HepG2 (cell line): ENCODE results near the gene SPATC1L. TPM values are rescaled to one million over a fixed set of nuclear protein-coding genes. Genes with fewer than 3 reads are reported as not detected.

Experiments
- FLYWCH1 ChIP-seq: sonication (generic); formaldehyde crosslinking; IDR thresholded peaks from 2 replicates; pipeline ENCODE4 v1.8.1; 2023; ENCODE audit warnings: mild to moderate bottlenecking, missing genetic modification reagents
- KLF15 ChIP-seq: sonication (generic); formaldehyde crosslinking; IDR thresholded peaks from 2 replicates; pipeline ENCODE4 v1.8.1; 2023; ENCODE audit warnings: borderline replicate concordance, mild to moderate bottlenecking, inconsistent platforms, missing genetic modification reagents, mixed read lengths
- MBD4 ChIP-seq: IDR thresholded peaks from 2 replicates; pipeline ENCODE4 v1.6.1; 2012; ENCODE audit warnings: low read length, inconsistent platforms, borderline replicate concordance
- ZBTB7B ChIP-seq: sonication (generic); formaldehyde crosslinking; IDR thresholded peaks from 2 replicates; pipeline ENCODE4 v1.4.0; 2020; ENCODE audit warnings: missing genetic modification reagents
- ZNF563 ChIP-seq: sonication (generic); formaldehyde crosslinking; IDR thresholded peaks from 2 replicates; pipeline ENCODE4 v1.8.0; 2022; ENCODE audit warnings: mild to moderate bottlenecking, moderate library complexity, missing genetic modification reagents
- ZNF607 ChIP-seq: sonication (generic); formaldehyde crosslinking; IDR thresholded peaks from 2 replicates; pipeline ENCODE4 v1.5.1; 2020; ENCODE audit warnings: missing genetic modification reagents, mild to moderate bottlenecking, borderline replicate concordance
- ZNF616 ChIP-seq: sonication (generic); formaldehyde crosslinking; IDR thresholded peaks from 2 replicates; pipeline ENCODE4 v1.5.0; 2020; ENCODE audit warnings: low read depth, mild to moderate bottlenecking, missing genetic modification reagents
- ZSCAN12 ChIP-seq: sonication (generic); formaldehyde crosslinking; IDR thresholded peaks from 2 replicates; pipeline ENCODE4 v1.9.0; 2021; ENCODE audit warnings: mild to moderate bottlenecking, missing genetic modification reagents
- polyA plus RNA-seq, 8 experiments: library from polyadenylated mRNA; depleted of rRNA in 3 of 8; stranded (reverse) in 7 of 8; unstranded in 1 of 8; fragments of >200 nt; fragmentation: Illumina TruSeq in 4 of 8; extraction: Trizol in 4 of 8; gene quantifications; 2 replicates each; pipeline versions ENCODE4 v1.2.1 to v1.2.3, GENCODE V29; 2011 to 2016; ENCODE audit warnings: low read depth in 4 of 8, missing spikeins in 1 of 8, mixed read lengths in 1 of 8; ENCODE audit not compliant: insufficient read depth in 1 of 8
- total RNA-seq, 5 experiments: library from RNA; depleted of rRNA; stranded (reverse); fragments of >200 nt; fragmentation: Illumina TruSeq; extraction: Trizol; gene quantifications; 2 replicates each; pipeline ENCODE4 v1.2.3, GENCODE V29; 2016; ENCODE audit warnings: low read depth in 1 of 5
- TF ChIP-seq, protein P1 (sequence below): sonication (generic); formaldehyde crosslinking; IDR thresholded peaks from 2 replicates; pipeline ENCODE4 v1.8.0; 2022; ENCODE audit warnings: mild to moderate bottlenecking, missing genetic modification reagents
- TF ChIP-seq, protein P2 (sequence below): sonication (generic); formaldehyde crosslinking; IDR thresholded peaks from 2 replicates; pipeline ENCODE4 v1.5.1; 2020; ENCODE audit warnings: mild to moderate bottlenecking, missing genetic modification reagents, moderate library complexity
- TF ChIP-seq, protein P3 (sequence below): sonication (generic); formaldehyde crosslinking; IDR thresholded peaks from 2 replicates; pipeline ENCODE4 v1.4.0; 2020; ENCODE audit warnings: missing genetic modification reagents
- TF ChIP-seq, protein P4 (sequence below): sonication (generic); formaldehyde crosslinking; IDR thresholded peaks from 2 replicates; pipeline ENCODE4 v1.5.1; 2020; ENCODE audit warnings: missing genetic modification reagents, mild to moderate bottlenecking, borderline replicate concordance
- TF ChIP-seq, protein P5 (sequence below): sonication (generic); formaldehyde crosslinking; IDR thresholded peaks from 2 replicates; pipeline ENCODE4 v1.4.0; 2020; ENCODE audit warnings: missing genetic modification reagents, borderline replicate concordance

The SPATC1L gene
- total and polyA plus RNA-seq, 2 of the 13 experiments (the other 11 are each of a cell fraction or from before 2014, with no cell fraction given): 1.4 to 3.3 TPM

DNA sequence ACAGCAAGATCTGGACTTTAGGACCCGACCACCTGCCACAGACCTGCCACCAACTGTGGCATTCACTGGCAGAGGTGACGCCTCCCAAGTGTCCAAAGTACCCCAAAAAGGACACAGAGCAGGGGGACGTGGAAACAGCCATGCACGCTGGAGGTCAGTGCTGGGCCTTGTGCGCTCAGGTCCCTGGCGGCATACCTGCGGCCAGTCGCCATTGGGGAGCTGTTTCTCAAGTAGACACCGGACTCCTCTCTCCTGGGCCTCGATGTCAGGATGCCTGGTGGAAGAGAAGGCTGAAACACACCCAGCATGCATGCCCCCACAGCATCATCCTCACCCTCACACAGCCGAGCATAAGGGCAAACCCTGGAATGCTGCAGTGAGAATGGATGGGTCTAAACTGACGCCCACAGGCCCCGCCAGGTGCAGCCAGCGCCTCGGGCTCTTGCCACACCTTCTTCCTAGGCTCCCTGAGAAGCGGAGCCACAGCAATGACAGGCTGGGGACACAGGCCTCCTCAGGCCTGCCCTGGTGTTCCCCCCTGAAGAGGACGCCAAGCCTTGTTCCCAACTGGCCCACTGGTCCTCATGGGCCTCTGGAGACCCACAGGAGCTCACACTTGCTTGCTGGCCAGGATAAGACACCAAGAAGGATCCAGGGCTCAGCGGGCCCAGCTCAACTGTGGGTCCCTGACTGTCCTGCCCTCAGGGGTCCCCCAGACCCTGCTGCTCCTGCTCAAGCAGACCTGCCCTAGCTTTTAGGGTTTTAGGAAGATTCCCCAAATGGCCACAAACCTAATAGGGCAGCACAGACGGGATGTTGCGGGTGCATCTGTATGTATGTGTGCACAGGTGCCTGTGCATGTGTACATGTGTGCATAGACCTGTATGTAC lies 7.7 kb upstream of the SPATC1L start (continued):
- TF ChIP-seq, protein P1, sequence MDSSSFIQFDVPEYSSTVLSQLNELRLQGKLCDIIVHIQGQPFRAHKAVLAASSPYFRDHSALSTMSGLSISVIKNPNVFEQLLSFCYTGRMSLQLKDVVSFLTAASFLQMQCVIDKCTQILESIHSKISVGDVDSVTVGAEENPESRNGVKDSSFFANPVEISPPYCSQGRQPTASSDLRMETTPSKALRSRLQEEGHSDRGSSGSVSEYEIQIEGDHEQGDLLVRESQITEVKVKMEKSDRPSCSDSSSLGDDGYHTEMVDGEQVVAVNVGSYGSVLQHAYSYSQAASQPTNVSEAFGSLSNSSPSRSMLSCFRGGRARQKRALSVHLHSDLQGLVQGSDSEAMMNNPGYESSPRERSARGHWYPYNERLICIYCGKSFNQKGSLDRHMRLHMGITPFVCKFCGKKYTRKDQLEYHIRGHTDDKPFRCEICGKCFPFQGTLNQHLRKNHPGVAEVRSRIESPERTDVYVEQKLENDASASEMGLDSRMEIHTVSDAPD (CRISPR knock-in tag): no peak
- TF ChIP-seq MBD4: no peak
- TF ChIP-seq ZBTB7B (CRISPR knock-in tag): no peak
- TF ChIP-seq ZNF616: no peak
- TF ChIP-seq ZSCAN12 (CRISPR knock-in tag): no peak
- TF ChIP-seq, protein P2, sequence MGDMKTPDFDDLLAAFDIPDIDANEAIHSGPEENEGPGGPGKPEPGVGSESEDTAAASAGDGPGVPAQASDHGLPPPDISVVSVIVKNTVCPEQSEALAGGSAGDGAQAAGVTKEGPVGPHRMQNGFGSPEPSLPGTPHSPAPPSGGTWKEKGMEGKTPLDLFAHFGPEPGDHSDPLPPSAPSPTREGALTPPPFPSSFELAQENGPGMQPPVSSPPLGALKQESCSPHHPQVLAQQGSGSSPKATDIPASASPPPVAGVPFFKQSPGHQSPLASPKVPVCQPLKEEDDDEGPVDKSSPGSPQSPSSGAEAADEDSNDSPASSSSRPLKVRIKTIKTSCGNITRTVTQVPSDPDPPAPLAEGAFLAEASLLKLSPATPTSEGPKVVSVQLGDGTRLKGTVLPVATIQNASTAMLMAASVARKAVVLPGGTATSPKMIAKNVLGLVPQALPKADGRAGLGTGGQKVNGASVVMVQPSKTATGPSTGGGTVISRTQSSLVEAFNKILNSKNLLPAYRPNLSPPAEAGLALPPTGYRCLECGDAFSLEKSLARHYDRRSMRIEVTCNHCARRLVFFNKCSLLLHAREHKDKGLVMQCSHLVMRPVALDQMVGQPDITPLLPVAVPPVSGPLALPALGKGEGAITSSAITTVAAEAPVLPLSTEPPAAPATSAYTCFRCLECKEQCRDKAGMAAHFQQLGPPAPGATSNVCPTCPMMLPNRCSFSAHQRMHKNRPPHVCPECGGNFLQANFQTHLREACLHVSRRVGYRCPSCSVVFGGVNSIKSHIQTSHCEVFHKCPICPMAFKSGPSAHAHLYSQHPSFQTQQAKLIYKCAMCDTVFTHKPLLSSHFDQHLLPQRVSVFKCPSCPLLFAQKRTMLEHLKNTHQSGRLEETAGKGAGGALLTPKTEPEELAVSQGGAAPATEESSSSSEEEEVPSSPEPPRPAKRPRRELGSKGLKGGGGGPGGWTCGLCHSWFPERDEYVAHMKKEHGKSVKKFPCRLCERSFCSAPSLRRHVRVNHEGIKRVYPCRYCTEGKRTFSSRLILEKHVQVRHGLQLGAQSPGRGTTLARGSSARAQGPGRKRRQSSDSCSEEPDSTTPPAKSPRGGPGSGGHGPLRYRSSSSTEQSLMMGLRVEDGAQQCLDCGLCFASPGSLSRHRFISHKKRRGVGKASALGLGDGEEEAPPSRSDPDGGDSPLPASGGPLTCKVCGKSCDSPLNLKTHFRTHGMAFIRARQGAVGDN (CRISPR knock-in tag): peak; percentile 23; the same call in 1 of the 2 replicates
- no peak for TF ChIP-seq ZNF607 (CRISPR knock-in tag)
- TF ChIP-seq ZNF563 (CRISPR knock-in tag): no peak
- TF ChIP-seq KLF15: no peak
- TF ChIP-seq FLYWCH1 (CRISPR knock-in tag): no peak
- TF ChIP-seq, protein P3, sequence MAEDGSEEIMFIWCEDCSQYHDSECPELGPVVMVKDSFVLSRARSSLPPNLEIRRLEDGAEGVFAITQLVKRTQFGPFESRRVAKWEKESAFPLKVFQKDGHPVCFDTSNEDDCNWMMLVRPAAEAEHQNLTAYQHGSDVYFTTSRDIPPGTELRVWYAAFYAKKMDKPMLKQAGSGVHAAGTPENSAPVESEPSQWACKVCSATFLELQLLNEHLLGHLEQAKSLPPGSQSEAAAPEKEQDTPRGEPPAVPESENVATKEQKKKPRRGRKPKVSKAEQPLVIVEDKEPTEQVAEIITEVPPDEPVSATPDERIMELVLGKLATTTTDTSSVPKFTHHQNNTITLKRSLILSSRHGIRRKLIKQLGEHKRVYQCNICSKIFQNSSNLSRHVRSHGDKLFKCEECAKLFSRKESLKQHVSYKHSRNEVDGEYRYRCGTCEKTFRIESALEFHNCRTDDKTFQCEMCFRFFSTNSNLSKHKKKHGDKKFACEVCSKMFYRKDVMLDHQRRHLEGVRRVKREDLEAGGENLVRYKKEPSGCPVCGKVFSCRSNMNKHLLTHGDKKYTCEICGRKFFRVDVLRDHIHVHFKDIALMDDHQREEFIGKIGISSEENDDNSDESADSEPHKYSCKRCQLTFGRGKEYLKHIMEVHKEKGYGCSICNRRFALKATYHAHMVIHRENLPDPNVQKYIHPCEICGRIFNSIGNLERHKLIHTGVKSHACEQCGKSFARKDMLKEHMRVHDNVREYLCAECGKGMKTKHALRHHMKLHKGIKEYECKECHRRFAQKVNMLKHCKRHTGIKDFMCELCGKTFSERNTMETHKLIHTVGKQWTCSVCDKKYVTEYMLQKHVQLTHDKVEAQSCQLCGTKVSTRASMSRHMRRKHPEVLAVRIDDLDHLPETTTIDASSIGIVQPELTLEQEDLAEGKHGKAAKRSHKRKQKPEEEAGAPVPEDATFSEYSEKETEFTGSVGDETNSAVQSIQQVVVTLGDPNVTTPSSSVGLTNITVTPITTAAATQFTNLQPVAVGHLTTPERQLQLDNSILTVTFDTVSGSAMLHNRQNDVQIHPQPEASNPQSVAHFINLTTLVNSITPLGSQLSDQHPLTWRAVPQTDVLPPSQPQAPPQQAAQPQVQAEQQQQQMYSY (CRISPR knock-in tag): no peak
- TF ChIP-seq, protein P4, sequence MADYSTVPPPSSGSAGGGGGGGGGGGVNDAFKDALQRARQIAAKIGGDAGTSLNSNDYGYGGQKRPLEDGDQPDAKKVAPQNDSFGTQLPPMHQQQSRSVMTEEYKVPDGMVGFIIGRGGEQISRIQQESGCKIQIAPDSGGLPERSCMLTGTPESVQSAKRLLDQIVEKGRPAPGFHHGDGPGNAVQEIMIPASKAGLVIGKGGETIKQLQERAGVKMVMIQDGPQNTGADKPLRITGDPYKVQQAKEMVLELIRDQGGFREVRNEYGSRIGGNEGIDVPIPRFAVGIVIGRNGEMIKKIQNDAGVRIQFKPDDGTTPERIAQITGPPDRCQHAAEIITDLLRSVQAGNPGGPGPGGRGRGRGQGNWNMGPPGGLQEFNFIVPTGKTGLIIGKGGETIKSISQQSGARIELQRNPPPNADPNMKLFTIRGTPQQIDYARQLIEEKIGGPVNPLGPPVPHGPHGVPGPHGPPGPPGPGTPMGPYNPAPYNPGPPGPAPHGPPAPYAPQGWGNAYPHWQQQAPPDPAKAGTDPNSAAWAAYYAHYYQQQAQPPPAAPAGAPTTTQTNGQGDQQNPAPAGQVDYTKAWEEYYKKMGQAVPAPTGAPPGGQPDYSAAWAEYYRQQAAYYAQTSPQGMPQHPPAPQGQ (CRISPR knock-in tag): no peak
- TF ChIP-seq, protein P5, sequence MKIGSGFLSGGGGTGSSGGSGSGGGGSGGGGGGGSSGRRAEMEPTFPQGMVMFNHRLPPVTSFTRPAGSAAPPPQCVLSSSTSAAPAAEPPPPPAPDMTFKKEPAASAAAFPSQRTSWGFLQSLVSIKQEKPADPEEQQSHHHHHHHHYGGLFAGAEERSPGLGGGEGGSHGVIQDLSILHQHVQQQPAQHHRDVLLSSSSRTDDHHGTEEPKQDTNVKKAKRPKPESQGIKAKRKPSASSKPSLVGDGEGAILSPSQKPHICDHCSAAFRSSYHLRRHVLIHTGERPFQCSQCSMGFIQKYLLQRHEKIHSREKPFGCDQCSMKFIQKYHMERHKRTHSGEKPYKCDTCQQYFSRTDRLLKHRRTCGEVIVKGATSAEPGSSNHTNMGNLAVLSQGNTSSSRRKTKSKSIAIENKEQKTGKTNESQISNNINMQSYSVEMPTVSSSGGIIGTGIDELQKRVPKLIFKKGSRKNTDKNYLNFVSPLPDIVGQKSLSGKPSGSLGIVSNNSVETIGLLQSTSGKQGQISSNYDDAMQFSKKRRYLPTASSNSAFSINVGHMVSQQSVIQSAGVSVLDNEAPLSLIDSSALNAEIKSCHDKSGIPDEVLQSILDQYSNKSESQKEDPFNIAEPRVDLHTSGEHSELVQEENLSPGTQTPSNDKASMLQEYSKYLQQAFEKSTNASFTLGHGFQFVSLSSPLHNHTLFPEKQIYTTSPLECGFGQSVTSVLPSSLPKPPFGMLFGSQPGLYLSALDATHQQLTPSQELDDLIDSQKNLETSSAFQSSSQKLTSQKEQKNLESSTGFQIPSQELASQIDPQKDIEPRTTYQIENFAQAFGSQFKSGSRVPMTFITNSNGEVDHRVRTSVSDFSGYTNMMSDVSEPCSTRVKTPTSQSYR (CRISPR knock-in tag): 0 out of 2 replicates have a peak, but pooled peaks have one; percentile 18
